ENCODE data around the gene ASCL2. TPM values are rescaled to one million over a fixed set of nuclear protein-coding genes. Genes with fewer than 3 reads are reported as not detected.

Gene ASCL2
- total RNA-seq: not detected

- Histone ChIP-seq H3K4me1 (no peaks in the 10 kb centered on the region), H3K27me3 (peaks cover 37 to 52% (median 44%) of the 10 kb centered on the region in 3 donors), H3K27ac (no peak within 1 kb of the TSS), H3K4me3 (peak within 1 kb of the TSS; percentile 34 to 41 (median 38)), H3K36me3 (no peaks in the 10 kb centered on the region), H3K9me3 (no peaks in the 10 kb centered on the region)
- in situ Hi-C loops (cut with MboI; ENCODE audit: low sequenced_read_pairs in 4 of 4): no loop called here
- intact Hi-C loops (cut with DNase I; ENCODE audit: low total_unique reads): no loop called here
- DNase-seq (no peak), ATAC-seq (no peak)
- TF ChIP-seq POLR2A (IDR thresholded peaks at IDR 0.05) (no peak), CTCF (IDR thresholded peaks at IDR 0.05 in 4 of 5, conservative IDR thresholded peaks at IDR 0.05 in 1 of 5) (no peak)
Observed at GRCh38 chr11:2270322-2271076, at the start of gene ASCL2. ASCL2 (minus strand) TSS chr11:2270588; CDS start chr11:2270332, 256 bp downstream.

GRCh38 chr11:2319791-2320472 is 49.5 kb upstream of the ASCL2 start:
- ATAC-seq (no peak), DNase-seq (no peak)
- Histone ChIP-seq H3K27me3 (no peaks in the 10 kb centered on the region), H3K4me1 (peaks cover 0 to 5% of the 10 kb centered on the region in 2 donors), H3K9me3 (peaks cover 0 to 5% (median 0%) of the 10 kb centered on the region in 3 donors), H3K36me3 (no peaks in the 10 kb centered on the region), H3K4me3 (no peak overlapping the region), H3K27ac (no peak overlapping the region)
- no peak for TF ChIP-seq POLR2A (IDR thresholded peaks at IDR 0.05)
- no peak for TF ChIP-seq CTCF (IDR thresholded peaks at IDR 0.05 in 4 of 5, conservative IDR thresholded peaks at IDR 0.05 in 1 of 5)
- in situ Hi-C loops (cut with MboI; ENCODE audit: low sequenced_read_pairs in 4 of 4): loop anchor here in 2 of 4 donors (5.0 to 10.0 kb wide), 2 partner anchors 97 to 105 kb away; no protein-coding TSS in a partner anchor
- intact Hi-C loops (cut with DNase I; ENCODE audit: low total_unique reads): loop anchor here (10.0 kb wide), 1 partner anchor 455 kb away; no protein-coding TSS in a partner anchor

GRCh38 chr11:2318707-2319106 is 48.3 kb upstream of the ASCL2 start:
- TF ChIP-seq CTCF (IDR thresholded peaks at IDR 0.05 in 4 of 5, conservative IDR thresholded peaks at IDR 0.05 in 1 of 5) (no peak), POLR2A (IDR thresholded peaks at IDR 0.05) (no peak)
- ATAC-seq (no peak), DNase-seq (no peak)
- H3K4me1 ChIP-seq: peaks cover 8 to 13% of the 10 kb centered on the region in 2 donors
- no peaks in the 10 kb centered on the region for H3K27me3 ChIP-seq
- intact Hi-C loops (cut with DNase I; ENCODE audit: low total_unique reads) (no loop called here), in situ Hi-C loops (cut with MboI; ENCODE audit: low sequenced_read_pairs in 4 of 4) (loop anchor here in 2 of 4 donors (5.0 to 10.0 kb wide), 2 partner anchors 99 to 106 kb away; no protein-coding TSS in a partner anchor)
- peaks cover 0 to 5% (median 0%) of the 10 kb centered on the region in 3 donors for H3K9me3 ChIP-seq
- no peaks in the 10 kb centered on the region for H3K36me3 ChIP-seq
- no peak overlapping the region for H3K27ac ChIP-seq
- H3K4me3 ChIP-seq: no peak overlapping the region

GRCh38 chr11:2318123-2318522 is 47.7 kb upstream of the ASCL2 start:
- DNase-seq (no peak), ATAC-seq (no peak)
- Histone ChIP-seq H3K27me3 (no peaks in the 10 kb centered on the region), H3K4me3 (no peak overlapping the region), H3K36me3 (no peaks in the 10 kb centered on the region), H3K27ac (no peak overlapping the region), H3K9me3 (peaks cover 0 to 5% (median 0%) of the 10 kb centered on the region in 3 donors), H3K4me1 (peaks cover 8 to 13% of the 10 kb centered on the region in 2 donors)
- intact Hi-C loops (cut with DNase I; ENCODE audit: low total_unique reads) (no loop called here), in situ Hi-C loops (cut with MboI; ENCODE audit: low sequenced_read_pairs in 4 of 4) (loop anchor here in 2 of 4 donors (5.0 to 10.0 kb wide), 2 partner anchors 99 to 107 kb away; no protein-coding TSS in a partner anchor)
- TF ChIP-seq CTCF (IDR thresholded peaks at IDR 0.05 in 4 of 5, conservative IDR thresholded peaks at IDR 0.05 in 1 of 5): no peak
- TF ChIP-seq POLR2A (IDR thresholded peaks at IDR 0.05): no peak

Data from gastrocnemius medialis (tissue), 4 donors.